GM18873 (cell line): ENCODE measurements around the gene COL20A1.

Source experiments
- ATAC-seq: cut with Tn5 transposase; IDR thresholded peaks from one replicate; pipeline ENCODE4 v1.9.1; 2021; ENCODE audit warnings: mild to moderate bottlenecking, moderate library complexity, moderate number of reproducible peaks; ENCODE audit not compliant: unreplicated experiment, low FRiP score

COL20A1 gene

DNA sequence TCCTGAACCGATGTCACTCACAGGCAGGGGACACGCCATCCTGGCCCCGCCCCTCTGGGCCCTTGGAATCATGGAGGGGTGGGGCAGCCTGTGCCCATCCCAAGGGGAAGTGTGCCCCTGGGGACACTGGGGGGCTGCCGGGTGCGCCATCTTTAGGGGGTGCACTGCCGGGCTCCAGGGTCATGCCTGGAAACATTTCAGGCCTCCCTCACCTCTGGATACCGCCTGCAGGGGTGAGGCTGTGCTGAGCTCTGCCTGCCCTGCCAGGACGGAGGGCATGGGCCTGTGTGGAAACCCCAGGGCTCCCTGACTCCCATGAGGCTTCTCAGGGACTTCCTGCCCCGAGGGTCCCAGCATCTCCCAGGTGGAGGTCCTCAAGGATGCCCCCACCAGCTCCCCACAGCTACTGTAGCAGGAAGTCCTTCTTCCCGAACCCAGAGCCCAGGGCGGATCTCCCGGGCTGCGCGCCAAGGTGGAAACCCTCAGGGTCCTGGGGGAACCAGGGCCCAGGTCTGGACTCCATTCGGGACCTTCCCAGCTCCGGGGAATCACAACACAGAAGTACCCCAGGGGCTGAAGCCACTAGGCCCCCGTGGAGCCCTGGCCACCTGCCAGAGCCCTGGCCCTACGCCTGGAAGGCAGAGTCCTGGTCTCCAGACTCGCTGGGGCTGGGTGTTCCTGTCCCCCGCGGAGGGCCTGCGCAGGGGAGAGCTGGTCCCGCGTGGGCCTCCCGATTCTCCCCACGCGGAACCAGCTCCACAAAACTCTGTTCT, 52.5 kb downstream of the COL20A1 start:
- ATAC-seq = no peak

DNA sequence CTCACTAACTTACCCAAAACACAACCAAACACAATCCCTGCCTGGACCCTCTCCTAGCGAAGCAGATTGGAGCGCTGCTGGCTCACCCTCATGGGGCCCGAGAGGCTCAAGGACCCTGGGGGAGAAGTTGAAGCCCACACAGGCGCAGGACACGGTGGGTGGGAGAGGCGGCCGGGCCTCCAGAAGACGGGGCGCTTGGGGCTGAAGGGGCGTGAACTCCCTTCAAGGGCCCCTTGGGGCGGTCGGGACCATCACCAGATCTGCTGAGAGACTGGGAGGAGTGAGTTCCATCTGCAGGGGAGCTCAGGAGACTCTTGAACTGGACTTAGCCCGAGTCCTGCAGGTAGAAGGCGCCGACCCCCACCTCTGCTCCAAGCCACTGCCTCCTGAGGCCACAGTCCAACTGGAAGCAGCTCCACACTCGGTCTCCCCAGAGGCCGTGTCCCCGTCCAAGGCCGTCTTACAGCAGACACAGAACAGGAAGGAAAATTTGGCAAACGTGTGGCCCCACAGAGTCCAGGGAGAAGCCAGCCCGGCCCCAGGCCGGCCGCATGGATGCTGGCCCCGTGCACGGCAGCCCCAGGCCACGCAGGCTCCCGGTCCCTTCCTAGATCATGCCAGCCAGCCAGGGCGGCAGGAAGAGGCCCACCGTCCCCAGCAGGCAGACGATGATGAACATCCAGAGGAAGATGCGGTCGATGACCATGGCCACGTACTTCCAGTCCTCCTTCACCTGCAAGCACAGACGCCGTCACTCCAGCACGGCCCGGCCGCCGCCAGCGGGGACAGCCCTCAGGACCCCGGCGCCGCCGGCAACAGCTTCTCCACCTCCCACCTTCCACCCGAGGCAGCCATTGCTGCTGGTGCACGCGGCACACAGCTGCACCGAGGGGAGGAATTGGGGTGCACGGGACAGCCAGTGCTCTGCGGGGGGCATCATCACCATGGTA, 53.4 kb downstream of the COL20A1 start:
- ATAC-seq = no peak

DNA sequence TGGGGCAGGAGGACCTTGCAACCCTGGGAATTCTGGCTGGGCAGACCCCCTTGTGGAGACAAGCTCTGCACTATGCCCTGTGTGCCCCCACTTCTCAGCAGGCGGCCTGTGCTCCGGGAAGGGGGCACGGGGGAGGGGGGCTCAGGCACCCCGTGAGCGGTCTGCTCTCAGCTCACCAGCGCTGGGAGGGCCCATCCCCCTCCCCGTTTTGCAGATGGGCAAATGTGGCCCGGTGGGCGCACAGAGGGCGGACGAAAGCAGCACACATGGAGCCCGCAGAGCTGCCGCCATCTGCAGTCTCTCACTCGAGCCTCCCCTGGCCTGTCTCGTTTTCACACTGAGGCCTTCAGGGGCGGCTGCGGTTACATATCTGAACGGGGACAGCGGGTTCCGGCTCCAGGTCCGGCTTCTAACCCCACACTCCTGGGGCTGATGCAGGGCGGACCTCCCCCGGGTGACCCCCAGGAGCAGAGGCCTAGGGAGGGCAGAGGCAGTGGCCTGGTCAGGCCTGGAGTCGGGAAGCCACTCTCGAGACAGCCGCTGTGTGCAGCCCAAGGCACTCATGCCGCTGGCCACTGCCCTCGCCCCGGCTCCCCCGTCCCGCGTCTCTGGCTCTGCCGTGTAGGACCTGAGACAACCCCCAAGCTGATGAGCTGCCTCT, 54.2 kb downstream of the COL20A1 start:
- no peak for ATAC-seq

DNA sequence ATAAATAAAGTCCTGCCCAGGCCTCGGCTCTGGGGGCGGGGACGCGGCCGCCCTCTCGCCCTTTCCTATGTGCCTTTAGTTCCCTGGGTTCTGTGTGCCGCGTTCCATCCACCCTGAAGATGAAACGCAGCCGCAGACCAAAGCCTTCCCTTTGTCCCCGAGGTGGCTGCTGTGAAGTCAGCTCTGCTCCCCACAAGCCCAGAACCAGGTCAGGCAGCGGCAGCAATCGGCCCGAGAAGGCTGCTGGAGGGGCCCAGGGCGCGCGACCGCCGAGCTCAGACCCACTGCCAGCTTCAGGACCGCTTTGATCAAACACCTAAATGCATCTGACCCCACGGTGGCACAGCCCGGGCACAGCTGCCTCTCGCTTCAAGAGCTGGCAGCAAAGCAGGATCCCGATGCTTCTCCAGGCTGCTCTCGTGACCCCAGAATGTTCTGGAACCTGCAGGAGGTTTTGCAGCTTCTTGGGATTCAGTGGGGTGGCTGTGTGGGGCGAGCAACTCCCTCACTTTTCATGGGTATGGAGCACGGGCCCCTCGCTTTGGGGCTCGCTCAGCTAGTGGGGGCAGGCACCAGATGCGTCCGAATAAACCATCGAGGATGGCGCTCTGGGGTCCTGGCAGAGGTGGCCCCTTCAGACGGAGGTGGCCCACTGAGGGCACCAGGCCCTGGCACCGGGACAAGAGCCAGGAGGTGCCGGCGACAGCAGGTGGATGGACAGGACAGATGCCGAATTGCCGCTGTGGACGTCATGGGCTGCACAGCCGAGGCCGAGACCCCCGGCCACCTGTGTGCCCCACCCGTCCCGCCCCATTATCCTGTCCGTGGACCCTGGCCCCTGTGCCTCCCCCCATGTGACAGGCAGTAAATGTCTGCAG, 55.2 kb downstream of the COL20A1 start:
- ATAC-seq = no peak

DNA sequence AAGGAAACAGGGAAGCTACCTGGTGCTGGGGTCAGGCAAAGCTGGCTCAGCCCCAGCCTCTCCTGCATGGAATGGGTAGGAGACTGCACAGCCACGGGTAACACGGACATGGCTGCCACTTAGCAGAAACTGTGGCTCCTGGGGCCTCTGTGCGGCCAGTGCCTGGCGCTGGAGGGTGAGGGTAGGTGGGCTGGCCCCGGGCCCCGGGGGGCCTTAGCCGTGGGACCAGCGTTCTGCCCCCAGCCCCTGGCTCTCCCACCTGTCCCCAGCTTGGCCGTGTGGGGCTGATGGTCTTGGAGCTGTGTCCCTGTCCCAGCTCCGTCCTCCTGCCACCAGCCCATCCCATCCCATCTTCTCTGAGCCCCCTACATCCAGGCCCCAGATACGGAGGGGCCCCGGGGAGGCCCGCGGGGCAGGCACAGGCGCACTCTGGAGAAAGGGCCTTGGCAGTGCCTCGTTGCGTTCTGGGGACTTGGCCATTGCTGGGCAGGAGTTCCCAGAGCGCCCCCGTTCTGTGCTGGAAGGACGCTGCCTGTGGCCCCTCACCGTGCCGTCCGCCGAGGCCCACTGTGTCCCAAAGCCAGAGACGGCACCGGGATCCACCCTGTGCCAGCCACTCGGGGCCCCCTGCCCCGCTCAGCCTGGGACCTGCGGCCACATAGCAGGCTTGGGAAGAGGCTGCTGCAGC, 56.0 kb downstream of the COL20A1 start:
- no peak for ATAC-seq

DNA sequence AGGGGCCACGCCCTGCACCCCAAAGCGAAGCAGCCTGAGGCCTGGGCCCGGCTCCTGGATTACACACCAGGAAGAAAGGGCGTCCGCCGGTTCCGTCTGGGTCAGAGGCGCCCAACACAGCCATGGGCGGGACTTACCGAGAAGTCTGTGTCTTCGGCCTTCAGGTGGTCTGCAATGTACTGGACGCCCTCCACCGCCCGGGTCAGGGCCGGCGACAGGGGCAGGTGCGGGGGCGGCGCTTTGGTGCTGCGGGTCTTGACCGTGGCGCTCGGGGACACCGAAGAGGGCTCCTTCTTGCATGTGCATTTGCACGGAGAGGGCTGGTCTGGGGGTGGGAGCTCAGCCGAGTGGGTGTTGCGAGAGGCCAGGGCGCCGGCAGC, 56.5 kb downstream of the COL20A1 start:
- no peak for ATAC-seq

DNA sequence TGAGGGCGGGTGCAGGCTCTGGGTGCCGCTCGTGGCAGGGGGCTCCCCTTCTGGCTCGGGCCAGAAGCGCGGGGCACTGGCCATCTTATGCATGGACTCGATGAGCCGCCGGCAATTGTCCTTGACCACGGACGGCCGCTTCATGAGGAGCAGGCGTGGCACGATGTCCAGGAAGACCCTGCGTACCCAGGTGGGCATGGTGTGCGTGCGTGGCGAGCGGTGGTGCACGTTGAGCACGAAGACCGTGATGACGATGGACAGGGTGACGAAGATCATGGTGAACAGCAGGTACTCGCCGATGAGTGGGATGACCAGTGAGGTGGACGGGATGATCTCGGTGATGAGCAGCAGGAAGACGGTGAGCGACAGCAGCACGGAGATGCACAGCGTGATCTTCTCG, 57.2 kb downstream of the COL20A1 start:
- ATAC-seq = no peak

DNA sequence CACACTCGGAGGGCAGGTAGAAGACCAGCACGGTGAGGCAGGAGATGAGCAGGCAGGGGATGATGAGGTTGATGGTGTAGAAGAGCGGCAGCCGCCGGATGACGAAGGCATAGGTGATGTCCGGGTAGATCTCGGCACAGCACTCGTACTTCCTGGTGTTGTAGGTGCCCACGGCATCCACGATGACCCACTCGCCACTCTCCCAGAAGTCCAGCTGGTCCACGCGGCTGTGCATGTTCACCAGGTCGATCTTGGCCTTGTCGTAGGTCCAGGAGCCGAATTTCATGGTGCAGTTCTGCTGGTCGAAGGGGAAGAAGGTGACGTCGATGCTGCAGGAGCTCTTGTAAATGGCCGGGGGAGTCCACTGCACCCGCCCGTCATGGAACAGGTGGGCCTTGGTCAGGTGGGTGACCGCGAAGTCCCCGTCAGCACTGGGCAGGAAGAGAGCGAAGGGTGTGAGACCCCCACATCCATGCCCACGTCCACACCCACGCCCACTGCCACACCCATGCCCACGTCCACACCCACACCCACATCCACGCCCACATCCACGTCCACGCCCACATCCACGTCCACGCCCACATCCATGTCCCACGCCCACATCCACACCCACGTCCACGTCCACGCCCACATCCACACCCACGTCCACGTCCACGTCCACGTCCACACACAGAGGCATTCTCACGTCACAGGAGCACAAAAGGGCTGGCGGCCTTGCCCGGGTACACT, 57.8 kb downstream of the COL20A1 start:
- no peak for ATAC-seq

DNA sequence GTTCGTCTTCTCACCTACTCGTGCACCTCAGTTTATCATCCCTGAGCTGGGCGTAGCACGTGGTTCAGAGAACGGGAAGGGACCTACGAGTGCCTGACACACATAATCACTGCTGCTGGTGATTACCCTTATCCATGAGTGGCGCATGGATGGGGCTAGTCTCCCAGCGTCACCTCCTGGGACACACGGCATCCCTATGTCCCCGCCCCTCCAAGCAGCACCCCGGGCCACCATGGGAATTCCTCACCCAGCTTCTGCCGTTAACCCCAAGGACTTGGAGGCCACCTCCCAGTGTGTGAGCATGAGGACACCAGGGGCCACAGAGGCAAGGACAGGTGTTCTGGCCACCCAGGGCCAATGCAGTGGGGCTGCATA, 58.3 kb downstream of the COL20A1 start:
- ATAC-seq = no peak

DNA sequence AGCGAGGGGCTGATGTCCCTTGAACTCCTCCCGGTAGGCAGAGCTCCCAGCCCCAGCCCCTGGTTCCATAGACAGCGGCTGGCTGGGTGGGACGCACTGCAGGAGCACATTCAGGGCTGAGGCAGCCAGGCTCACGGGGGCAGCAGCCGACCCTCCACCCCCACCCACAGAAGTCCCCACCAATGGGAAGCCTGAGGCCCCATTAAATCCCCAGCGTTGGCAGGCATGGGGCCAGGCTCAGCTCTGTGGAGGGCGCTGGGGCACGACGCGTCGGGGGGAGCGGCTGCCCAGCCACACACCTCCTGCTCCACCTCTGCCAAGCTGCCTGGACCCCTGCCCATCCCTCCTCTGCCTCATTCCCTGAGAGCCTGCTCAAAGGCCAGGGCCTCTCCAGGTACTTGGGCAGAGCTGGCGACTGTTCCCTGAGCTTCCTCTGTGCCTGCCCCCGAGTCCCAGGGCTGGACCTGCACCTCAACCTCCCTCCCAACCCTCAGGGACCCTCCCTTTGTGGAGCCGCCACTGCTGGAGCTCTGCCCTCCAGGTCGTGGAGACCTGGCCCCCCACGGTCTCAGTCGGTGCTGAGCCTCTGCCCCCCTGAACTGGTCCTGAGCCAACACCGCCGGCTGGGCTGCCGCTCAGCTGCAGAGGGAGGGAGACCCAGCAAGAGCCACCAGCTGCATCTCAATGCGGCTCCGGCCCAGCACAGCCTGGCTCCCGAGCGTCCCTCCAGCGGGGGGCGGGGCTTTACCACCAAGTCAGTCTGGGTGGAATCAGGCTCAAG, 59.0 kb downstream of the COL20A1 start:
- no peak for ATAC-seq

DNA sequence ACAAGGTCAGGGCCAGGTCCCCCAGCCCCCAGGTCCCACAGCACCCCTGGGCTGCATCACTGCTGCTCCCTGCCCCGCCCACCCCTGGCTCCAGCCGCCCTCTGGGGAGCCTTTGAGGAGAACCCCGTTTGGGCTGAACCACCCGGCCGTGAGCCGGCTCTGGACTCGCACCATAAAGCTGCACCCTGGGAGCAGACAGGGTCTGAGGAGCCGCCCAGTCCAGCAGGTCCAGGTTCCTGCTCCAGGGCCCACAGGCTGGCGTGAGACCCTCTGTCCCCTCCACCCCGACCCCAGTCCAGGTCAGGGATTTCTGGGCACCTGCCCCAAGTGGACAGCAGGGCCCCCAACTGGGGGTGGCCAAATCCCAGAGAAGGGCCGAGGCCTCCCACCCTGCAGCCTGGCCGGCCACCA, 59.8 kb downstream of the COL20A1 start:
- ATAC-seq = no peak

DNA sequence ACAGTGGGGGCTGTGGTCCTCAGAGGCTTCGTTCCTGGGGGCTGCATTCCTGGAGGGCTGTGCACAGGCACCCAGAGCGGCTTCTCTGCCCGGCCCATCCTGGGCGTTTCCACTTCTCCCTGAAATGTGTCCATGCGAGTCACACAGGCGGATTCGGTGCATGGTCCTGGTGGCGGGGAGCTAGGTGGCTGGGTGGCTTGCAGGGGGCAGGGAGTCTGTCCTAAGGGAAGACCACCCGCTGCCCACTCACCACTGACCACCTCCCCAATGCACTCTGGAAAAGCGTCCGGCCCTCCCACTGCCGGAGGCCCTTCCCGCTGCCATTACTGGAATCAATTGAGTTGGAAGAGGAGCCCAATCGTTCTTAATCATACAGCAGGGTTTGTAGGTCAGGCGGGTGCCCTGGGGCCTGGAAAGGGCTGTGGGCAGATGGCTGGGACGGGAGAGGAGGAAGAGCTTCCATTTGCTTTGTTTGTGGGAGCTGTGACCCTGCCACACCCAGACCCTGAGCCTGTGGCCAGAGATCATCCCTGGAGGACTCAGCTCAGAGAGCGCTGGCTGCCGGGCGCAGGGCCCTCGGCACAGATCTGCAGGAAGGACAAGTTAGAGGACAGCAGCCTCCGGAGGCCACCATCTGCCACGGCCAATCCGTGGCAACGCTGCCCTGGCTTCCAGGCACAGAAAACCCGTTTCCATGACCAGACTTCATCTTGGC, 61.8 kb downstream of the COL20A1 start:
- no peak for ATAC-seq

DNA sequence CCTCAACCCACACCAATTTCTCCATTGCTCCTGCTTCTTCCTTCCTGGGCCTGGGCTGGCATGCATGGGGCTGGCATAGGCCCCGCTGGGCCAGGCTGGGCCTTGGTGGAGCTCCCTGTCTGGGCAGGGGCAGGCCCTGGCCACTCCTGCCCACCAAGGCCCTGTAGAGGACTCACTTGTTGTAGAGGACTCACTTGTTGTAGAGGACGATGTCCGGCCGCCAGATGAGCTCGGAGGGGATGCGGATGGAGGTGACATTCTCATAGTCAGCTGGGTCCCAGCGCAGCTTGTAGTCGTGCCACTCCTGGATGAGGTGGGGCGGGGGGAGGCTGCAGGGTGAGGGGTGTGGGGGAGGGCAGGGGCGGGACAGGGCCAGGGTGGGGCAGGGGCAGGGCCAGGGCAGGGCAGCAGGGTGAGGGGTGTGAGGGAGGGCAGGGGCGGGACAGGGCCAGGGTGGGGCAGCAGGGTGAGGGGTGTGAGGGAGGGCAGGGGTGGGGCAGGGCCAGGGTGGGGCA, 62.9 kb downstream of the COL20A1 start:
- no peak for ATAC-seq

DNA sequence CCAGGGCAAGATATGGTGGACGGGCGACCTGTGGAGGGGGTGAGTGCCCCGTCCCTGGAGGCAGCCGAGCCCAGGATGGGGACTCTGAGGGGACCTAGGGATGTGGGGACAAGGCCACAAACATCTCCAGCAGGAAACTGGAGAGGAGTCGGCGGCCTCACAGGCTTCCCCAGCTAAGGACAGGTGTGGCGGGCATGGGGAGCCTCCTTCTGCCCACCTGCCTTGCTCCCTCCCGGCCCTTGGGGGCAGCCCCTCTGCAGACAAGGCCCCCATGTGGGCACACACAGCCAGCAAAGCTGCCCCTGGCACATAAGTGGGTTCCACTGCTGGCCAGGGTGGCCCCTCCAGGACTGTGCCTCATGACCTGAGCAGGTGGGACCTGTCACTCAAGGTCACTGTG, 63.5 kb downstream of the COL20A1 start:
- no peak for ATAC-seq

DNA sequence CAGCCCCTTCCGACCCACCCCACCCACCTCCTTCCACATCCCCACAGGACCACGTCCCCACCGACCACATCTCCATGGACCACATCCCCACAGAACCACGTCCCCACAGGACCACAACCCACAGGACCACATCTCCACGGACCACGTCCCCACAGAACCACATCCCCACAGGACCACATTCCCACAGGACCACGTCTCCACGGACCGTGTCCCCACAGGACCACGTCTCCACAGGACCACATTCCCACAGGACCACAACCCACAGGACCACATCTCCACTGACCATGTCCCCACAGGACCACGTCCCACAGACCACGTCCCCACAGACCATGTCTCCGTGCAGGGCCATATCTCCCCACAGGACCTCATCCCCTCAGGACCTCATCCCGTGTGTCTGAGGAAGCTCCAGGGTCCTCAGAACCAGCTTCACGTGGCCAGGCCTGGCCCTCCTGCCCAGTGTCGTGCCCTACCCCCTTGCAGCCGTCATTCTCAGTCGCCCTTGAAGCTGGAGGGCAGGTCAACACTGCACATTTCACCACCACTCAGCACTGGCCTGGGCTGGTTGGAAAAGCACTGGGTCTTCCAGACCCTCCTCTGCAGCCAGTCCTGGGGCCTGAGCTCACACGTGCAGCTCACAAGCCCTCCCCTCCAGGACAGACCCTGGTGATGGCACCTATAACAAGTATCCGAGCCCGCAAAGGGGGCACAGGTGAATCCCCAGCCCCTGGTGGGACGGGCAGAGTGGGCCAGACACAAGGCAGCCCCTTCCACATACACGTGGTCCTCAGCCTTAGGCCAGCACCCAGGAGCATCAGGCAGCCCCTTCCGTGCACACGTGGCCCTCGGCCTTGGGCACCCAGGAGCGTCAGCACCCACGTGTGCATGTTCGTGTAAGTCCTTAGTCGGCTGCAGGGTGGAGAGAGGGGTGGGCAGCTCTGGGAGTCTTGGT, 64.2 kb downstream of the COL20A1 start:
- ATAC-seq = no peak
